Kidney glomerular epithelial cell (primary cell): ENCODE data around the gene ASXL1.

Source experiments
- DNase-seq: peaks from one replicate; lab custom pipeline; 2025; lab: John Stamatoyannopoulos, UW

ASXL1 gene

GRCh38 chr20:32440069-32440757 lies 82.1 kb downstream of the ASXL1 start:
- no peak for DNase-seq

- DNase-seq: no peak
Measured at GRCh38 chr20:32440758-32441078, 82.6 kb downstream of the ASXL1 start.

GRCh38 chr20:32441638-32442037 lies 83.5 kb downstream of the ASXL1 start:
- no peak for DNase-seq

DNA sequence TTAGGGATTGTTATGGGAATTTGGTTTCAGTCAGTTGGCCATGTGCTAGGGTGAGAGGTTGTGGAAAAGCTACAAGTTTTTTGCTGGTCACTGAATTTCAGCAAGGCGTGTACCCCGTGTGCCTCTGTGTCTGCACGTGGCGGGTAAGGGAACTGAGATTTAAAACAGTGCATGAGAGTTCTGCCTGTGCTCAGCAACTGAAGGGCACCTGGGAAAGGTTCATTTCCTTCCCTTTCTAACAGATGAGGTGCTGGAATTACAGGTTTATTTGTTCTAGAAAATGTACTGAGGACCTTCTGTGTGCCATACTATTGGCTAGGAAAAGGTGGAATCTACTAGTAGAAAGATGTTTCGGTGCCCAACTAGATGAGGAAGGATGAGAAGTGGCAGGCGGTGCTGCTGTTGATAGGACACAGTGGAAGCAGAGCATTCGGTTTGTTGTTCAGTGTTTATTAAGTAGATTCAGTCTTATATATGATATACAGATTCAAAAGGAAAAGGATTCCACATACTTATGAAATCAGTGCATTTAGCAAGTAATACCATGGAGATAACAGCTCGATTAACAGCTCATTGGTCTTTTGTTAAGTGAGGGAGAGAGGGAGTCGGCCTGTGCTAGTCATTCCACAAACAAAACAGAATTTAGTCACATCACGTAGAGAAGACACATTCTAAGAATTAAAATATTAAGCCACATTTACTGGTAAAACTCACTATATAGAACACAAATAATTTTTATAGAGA lies 84.7 kb downstream of the ASXL1 start:
- no peak for DNase-seq

GRCh38 chr20:32443386-32443974 lies 85.3 kb downstream of the ASXL1 start:
- DNase-seq: no peak

- DNase-seq: no peak
Measured at GRCh38 chr20:32444474-32445220, 86.5 kb downstream of the ASXL1 start.

GRCh38 chr20:32445539-32446273 lies 87.6 kb downstream of the ASXL1 start:
- DNase-seq: no peak

DNA sequence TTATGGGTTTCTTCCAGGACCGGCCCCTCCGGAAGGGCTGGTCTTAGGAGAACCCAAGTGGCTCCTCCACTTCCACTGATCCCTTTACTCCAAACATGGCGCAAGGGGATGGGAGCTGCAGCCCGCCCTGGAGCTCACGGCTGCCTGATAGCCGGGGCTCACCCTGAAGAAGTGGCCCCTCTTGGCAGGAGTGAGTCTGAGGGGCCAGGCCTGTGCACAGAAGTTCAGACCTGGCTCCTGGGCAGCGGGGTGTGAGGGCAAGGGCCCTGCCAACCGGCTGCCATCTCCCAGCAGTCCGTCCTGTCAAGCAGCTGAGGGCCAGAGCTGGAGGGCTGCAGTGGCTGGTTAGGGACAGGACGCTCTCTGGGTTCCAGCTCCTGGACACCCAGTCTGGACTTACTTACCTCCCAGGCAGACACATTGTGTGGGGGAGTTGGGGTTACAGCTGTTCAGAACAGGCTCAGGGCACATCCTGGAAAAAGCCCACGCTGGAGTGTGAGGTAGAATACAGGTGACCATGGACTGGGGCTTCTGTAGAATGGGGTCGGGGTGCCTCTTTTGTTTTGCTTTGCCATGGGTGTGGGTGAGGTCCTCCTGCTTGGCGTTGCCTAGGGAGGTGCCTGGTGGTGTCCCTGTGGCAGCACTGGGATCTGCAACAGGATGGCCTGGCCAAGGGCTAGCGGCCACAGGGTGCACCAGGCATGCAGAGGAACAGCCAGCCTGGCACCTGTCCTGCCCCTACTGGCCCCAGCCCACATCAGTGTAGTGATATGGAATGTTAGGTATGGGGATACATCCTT lies 88.4 kb downstream of the ASXL1 start:
- no peak for DNase-seq

DNA sequence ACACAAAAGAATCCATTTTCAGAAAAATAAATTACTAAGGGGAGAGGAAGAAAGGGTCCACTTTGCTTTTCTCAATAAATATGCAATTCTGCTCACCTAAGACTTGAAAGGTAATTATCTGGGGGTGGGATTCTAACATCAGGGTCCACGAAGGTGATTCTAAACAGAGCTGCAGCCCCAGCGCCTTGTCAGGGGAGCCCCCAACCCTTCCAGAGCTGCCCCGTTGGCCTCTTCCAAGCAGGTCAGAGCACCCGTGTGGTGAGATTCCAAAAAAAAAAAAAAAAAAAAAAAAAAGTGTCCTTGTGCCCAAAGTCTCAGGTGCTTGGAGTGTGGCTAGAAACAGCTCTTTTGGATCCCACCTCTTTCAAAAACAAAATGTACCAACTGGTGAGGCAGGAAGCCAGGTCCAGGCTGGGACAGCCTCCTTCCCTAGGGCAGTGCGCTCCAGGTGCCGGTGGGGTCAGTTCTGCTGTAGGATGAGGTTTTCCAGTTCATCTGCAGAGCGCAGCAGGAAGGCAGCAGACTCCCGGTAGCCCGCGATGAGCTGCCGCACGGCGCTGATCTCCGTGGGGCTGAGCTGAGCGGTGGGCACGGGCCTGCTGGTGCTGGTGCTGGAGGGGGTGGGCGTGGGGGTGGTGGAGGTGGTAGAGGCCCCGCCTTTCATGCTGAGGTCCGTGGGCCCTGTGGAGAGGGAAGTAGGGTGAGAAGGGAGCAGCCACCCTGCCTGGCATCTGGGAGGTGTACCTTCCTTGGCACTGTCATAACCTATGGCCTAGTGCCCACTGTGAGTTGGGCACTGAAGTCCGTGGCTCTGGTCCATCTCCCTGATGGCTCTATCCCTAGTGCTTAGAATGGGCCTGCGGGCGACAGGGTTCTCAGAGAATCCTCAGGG lies 89.3 kb downstream of the ASXL1 start:
- DNase-seq: no peak

DNA sequence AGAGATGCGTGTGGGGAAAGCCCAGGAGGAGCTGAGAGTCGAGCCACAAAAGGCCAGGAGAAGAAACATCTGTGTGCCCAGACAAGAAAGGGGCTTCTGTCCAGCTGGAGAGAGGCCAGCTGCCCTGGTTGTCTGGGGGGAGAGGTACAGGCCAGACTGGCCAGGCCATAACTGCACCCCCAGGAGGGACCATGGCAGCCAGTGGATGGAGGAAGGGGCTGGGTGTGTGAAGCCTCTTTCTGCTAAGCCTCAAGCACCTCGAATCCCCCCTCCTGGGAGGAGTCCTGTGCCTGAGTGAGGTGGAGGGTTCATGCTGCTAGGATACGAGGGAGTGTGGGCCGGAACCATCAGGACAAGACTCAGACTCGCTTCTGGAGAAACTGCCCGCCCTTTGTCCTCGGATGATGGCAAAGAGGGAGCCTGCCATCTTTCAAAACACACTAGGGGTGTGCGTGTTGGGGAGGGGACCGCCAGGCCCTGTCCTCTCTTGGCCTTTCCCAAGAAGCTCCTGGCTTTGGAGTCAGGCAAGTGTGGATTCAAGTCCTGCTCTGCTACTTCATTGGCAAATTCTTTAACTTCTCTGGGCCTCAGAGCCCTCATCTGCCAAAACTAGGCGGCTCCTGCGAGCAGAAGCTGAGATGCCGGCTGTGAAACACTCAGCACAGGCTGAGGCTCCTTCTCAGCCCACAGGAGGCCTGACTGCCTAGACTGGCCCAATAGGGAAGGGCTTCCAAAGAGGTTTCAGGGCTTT lies 90.3 kb downstream of the ASXL1 start:
- DNase-seq: no peak

DNA sequence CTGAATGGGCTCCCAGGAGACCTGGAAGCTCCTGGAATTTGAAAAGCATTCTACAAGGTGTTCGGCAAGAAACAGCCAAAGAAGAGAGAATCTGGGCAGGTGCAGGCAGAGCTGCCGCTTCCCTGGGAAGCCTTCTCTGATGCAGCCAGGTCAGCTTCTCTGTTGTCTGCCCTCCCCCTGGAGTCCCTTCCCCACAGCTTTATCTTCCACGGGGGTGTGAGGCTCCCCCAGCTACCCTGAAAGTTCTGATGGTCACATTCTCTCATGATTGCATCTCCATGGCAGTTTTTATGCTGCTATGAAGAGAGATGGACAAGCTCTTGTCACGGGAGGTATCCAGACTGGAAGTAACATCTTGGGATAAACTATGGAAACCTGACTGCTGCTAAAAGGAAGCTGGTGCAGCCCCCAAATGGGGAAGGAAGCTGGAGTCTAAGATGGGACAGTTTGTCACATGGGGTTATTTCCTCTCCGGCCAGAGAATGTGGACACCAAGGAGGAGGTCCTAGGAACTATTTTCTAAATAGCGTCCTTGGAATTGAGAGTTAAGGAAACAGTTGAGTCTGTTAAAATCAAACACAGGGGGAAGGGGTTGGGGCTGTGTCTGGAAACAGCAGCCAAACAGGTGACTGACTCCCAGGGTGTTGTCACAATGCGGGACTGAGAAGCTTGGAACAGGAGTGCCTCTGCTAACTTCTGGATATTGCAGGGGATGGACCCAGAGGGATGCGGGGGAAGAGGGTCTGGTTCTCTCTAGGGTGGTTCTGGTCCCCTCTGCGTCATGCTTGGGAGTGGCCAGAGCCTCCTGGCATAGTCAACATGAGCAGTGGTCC lies 91.1 kb downstream of the ASXL1 start:
- no peak for DNase-seq

DNA sequence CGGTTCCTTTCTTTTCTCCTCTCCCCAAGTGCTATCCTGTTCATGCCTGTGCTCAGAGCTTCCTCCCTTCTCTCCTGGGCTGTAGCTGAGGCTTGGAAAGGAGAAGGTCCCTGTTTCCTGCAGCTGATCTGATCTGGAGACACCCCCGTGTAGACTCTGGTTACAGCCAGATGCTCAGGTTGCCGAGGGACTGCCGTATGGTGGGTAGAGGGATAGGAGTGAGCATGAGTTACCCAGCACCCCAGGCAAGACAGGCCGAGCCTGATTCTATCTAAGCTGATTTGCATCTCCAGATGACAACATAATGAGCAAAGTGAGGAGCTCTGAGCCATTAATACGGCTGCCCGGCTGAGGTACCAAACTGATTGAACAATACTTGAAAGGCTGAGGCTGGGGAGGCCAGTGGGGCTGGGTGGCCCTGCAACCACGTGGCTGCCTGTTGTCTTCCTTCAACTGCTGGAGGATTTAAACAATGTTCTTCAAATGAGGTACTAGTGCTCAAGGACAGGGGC lies 91.8 kb downstream of the ASXL1 start:
- DNase-seq: no peak

DNA sequence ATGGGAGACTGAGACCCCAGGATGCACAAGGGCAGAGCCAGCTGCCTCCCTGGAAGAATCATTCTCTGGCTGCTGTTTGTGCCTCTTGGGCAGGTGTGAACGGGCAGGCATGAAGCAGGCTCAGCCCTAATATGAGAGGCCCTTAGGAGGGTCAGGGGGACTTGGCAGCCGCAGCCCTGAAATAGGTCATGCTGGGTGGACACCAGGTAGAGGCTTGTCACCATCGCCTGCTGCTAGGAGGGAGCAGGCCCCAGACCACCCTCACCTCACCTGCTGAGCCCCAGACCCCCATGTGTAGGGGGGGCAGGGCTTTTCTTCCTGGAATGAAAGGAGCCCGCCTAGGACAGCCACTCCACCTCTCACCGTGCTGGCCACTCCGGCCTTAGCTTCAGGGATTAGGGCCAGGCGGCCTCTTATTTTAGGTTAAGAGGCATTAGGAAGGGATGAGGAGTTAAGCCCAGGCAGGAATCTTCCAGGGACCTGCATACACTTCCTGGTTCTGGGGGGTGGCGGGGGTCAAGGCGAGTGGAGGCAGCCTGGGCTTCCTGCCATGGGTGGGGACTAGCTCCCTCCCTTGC lies 92.4 kb downstream of the ASXL1 start:
- no peak for DNase-seq

GRCh38 chr20:32451340-32451681 lies 93.2 kb downstream of the ASXL1 start:
- DNase-seq: no peak

- DNase-seq: no peak
Measured at GRCh38 chr20:32451682-32452461, 93.7 kb downstream of the ASXL1 start.

- no peak for DNase-seq
Measured at GRCh38 chr20:32452776-32453466, 94.8 kb downstream of the ASXL1 start.
